Gastroesophageal sphincter (tissue), 3 donors: ENCODE results near the gene BCDIN3D.

Experiments
- EP300 ChIP-seq: sonication (generic); formaldehyde crosslinking; IDR thresholded peaks from one replicate; pipeline ENCODE4 v1.6.1; 2017; ENCODE audit warnings: antibody characterized with exemption, mild to moderate bottlenecking
- POLR2A ChIP-seq, 2 donors: fragments of 450-650 bp; IDR thresholded peaks; one replicate each; pipeline ENCODE4 v1.6.1; 2017; ENCODE audit warnings: antibody characterized with exemption in 2 of 2, mild to moderate bottlenecking in 2 of 2, moderate library complexity in 1 of 2
- POLR2AphosphoS5 ChIP-seq: sonication (generic); formaldehyde crosslinking; IDR thresholded peaks from one replicate; pipeline ENCODE4 v1.6.1; 2017; ENCODE audit warnings: antibody characterized with exemption
- TF ChIP-seq, protein P1 (sequence below), 4 experiments: fragments of 200-600 bp in 2 of 4; fragments of 450-650 bp in 2 of 4; sonication (generic) in 1 of 4; IDR thresholded peaks; one replicate each; pipeline ENCODE4 v1.5.1; 2017 to 2019; ENCODE audit warnings: antibody characterized with exemption in 4 of 4, mild to moderate bottlenecking in 2 of 4, moderate library complexity in 2 of 4

DNA sequence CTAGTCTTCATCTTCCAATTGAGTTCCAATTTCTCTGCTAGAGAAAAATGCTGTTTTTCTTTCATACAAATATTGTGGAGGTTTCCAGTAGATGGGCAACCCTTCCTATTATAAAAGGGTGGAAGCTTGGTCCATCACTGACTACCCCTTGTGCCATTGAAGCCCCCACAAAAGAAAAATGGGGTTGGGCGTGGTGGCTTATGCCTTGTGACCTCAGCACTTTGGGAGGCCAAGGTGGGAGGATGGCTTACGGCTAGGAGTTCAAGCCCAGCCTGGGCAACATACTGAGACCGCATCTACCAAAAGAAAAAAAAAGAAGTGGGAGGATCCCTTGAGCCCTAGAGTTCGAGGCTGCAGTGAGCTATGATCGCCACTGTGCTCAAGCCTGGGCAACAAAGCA, 37.5 kb downstream of the BCDIN3D start:
- TF ChIP-seq, protein P1, sequence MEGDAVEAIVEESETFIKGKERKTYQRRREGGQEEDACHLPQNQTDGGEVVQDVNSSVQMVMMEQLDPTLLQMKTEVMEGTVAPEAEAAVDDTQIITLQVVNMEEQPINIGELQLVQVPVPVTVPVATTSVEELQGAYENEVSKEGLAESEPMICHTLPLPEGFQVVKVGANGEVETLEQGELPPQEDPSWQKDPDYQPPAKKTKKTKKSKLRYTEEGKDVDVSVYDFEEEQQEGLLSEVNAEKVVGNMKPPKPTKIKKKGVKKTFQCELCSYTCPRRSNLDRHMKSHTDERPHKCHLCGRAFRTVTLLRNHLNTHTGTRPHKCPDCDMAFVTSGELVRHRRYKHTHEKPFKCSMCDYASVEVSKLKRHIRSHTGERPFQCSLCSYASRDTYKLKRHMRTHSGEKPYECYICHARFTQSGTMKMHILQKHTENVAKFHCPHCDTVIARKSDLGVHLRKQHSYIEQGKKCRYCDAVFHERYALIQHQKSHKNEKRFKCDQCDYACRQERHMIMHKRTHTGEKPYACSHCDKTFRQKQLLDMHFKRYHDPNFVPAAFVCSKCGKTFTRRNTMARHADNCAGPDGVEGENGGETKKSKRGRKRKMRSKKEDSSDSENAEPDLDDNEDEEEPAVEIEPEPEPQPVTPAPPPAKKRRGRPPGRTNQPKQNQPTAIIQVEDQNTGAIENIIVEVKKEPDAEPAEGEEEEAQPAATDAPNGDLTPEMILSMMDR (IDR thresholded peaks at IDR 0.05): no peak
- TF ChIP-seq POLR2A (IDR thresholded peaks at IDR 0.05) (no peak), EP300 (no peak), POLR2AphosphoS5 (no peak)
